D721Med (cell line): ENCODE results near the gene TMEM31.

Experiments
- DNase-seq: peaks from one replicate; pipeline ENCODE4 v3.0.0; 2011; ENCODE audit warnings: low spot score; ENCODE audit not compliant: insufficient read length
- FAIRE-seq: peaks from 2 replicates; lab custom pipeline; 2011; peaks lifted over from hg19 to GRCh38; lab: Jason Lieb, UNC
- TF ChIP-seq, protein P1 (sequence below): IDR thresholded peaks from 2 replicates; pipeline ENCODE4 v1.5.1; 2012; ENCODE audit warnings: mild to moderate bottlenecking, control low read depth; ENCODE audit not compliant: insufficient read depth; ENCODE audit errors: missing control alignments

Gene TMEM31

DNA sequence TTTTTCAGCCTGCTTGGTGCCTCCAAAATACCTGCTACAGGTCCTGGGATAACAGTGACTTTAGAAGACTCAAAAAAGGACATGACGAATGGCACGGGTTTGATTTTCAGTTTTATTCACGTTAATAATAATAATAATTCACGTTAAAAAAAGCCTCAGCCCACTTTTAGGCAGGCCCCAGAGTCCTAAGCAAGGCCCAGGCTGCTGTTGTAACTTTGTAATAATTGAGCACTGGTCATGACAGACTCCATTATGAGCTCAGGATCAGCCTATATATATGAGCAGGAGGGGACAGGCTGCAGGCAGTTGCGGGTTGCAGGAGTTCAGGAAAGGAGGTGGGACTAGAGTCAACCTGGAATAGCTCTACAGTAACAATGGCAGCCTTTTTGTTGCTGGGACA lies at the start of gene TMEM31:
Gene TMEM31 (plus strand): TSS at position 301 of the 400 bp plus-strand sequence. CDS start 1,350 bp downstream, outside the sequence.
- DNase-seq (no peak), FAIRE-seq (no peak)
- TF ChIP-seq, protein P1, sequence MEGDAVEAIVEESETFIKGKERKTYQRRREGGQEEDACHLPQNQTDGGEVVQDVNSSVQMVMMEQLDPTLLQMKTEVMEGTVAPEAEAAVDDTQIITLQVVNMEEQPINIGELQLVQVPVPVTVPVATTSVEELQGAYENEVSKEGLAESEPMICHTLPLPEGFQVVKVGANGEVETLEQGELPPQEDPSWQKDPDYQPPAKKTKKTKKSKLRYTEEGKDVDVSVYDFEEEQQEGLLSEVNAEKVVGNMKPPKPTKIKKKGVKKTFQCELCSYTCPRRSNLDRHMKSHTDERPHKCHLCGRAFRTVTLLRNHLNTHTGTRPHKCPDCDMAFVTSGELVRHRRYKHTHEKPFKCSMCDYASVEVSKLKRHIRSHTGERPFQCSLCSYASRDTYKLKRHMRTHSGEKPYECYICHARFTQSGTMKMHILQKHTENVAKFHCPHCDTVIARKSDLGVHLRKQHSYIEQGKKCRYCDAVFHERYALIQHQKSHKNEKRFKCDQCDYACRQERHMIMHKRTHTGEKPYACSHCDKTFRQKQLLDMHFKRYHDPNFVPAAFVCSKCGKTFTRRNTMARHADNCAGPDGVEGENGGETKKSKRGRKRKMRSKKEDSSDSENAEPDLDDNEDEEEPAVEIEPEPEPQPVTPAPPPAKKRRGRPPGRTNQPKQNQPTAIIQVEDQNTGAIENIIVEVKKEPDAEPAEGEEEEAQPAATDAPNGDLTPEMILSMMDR, result no peak

DNA sequence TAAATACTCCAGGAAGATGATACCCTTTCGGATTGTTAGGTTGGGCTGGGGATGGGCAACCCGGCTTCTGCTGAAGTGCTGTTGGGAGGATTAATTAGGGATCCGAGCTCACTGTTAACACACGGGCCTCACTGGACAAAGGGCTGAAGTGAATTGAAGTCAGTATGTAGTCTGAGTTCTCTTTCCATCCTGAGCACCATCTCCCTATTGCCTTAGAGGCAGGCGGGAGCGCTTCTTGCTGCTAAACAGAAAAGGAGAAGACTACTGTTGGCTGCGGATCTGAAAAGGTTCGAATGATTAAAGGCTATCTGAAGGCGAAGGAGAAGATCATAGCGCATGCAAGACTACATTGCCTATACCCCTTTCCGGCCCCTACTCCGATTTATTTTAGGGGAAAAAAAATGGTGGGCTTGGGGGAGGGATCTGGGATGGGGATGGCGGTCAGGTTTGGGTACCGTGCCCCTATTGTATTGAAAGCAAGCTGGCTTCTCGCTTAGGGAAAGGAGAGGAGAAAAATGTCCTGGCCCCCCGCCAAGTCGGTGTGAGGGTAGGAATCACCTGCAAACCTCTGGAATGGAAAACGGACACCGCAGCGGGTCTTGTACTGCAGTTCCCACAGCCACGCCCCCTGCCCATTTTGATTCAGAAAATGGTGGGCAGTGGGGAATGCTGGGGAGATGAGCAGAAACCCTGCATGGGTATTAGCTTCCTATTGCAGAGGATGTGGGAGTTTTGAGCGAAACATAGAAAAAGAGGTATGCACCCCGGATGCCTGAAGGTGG lies 46.5 kb upstream of the TMEM31 start:
- TF ChIP-seq, protein P1, result no peak
- FAIRE-seq, result no peak
- DNase-seq, result no peak

DNA sequence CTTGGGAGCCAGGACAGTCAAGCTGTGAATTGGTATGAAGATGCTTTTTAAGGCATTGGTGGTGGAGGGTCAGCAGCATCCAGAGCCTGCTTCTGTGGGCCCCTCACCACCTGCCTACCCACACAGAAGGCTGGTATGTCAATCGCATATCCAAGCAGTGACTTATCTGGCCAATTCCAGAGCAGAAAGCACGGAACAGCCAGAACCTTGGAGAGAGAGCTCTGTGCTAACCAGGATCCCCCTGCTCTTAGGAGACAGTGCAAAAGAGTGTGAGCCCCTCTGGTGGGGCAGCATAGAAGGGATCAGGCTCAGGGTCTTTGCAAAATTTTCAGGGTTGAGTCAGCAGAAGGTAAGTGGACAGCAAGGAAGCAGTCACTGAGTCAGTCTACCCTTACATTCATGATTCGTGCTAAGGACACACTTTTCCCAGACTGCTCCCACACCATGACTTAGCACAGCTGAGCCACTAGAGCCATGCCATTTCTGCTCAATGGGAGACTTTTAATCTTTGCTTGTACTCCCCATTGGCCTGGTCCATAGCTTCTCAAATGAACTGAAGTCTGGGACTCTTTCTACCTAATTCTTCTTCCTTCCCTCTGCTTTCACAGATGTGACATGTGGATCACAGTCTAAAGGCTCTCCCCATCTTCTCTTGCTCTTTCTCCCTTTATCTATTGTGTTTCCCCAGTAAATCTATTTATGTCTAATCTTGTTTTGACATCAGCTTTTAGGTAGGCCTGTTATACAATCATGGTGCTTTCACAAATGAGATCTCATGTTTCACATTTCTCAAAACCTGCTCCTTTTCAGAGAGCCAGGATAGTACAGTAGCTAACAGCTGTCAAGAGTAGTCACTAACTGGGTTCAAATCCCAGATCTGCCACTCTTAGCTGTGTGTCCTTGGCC lies 44.3 kb upstream of the TMEM31 start:
- TF ChIP-seq, protein P1, result no peak
- DNase-seq (no peak), FAIRE-seq (no peak)

- TF ChIP-seq, protein P1, result no peak
- FAIRE-seq (no peak), DNase-seq (no peak)
Measured at GRCh38 chrX:103669745-103670144, 41.0 kb upstream of the TMEM31 start.

DNA sequence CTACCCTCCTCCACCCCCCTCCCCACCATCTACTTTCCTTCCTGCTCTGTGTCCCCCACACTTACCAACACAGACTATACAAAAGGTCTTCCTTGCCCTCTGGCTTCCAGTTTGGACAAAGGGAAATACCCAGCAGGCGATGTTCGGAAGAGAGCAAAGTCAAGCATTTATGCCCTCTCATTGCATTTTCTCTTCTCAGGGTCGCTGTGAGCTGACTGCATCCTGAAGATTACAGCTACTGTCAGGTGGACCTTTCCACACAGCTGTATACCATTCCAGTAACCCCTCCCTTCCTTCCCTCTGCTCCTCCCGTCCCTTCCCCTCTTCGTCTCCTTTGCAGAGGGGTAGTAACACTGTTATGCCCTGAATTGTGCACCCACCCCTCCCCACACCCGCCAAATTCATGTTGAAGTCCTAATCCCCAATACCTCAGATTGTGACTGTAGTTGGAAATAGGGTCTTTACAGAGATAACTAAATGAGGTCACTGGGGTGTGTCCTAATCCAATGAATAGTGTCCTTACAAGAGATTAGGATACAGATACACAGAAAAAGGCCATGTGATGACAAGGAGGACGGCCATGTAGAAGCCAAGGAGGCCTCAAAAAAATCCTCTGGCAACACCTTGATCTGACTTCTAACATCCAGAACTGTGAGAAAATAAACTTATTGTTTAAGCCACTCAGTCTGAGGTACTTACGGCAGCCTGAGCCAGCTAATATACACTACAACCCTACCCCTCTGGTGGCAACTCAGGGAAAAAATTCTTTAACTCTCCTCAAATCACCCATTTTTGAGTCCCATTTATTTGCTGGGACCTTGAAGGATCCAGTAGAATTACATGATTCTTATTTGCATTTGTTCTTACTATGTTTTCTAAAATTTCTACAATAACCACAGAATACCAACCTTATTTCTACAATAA lies 35.9 kb upstream of the TMEM31 start:
- TF ChIP-seq, protein P1, result no peak
- FAIRE-seq, result no peak
- no peak for DNase-seq

GRCh38 chrX:103678199-103678993 lies 32.3 kb upstream of the TMEM31 start:
- DNase-seq (no peak), FAIRE-seq (no peak)
- TF ChIP-seq, protein P1, result no peak
